Measurements from ENCODE around the gene ERC2. TPM values are rescaled to one million over a fixed set of nuclear protein-coding genes. Genes with fewer than 3 reads are reported as not detected.

ERC2 gene
- total and polyA plus RNA-seq, 2 of the 8 experiments (the other 6 are each of a cell fraction or from before 2014, with no cell fraction given) = 16.4 to 22.8 TPM

GRCh38 chr3:55909373-55909772 lies 558.9 kb downstream of the ERC2 start:
- H2AK5ac ChIP-seq (ENCODE audit: low read depth, low read length) = no peak overlapping the region
- no peak overlapping the region for H2BK15ac ChIP-seq (ENCODE audit: low read length)
- H3K4me1 ChIP-seq (replicated peaks in 1 of 4; ENCODE audit: control insufficient read depth in 3 of 4, insufficient read depth in 4 of 4, low read length in 3 of 4) = no peaks in the 10 kb centered on the region
- H3K56ac ChIP-seq (replicated peaks; ENCODE audit: insufficient read length, low read depth, low read length) = no peak overlapping the region
- H3K9me3 ChIP-seq (ENCODE audit: insufficient read depth in 2 of 2, low read depth in 1 of 2, low read length in 1 of 2) = no peaks in the 10 kb centered on the region
- WGBS, 2 experiments (ENCODE audit: extremely low coverage in 1 of 2, insufficient coverage in 1 of 2, insufficient read length in 1 of 2, insufficient replicate concordance in 2 of 2, low coverage in 1 of 2, low lambda C conversion rate in 2 of 2, missing lambda C conversion rate in 1 of 2) = 94% methylated on average over 3 of the region's 3 CpGs; no CpG with 5 or more reads in 1 of the 2 experiments
- no peak overlapping the region for H3K27ac ChIP-seq (ENCODE audit: low read depth, low read length)
- CTCF ChIA-PET (ENCODE audit: partially characterized antibody) = interaction anchor here (0.8 to 1.7 kb wide), 2 partner anchors 9 to 342 kb away, joined by 3 to 7 read pairs; no protein-coding TSS in a partner anchor
- H3K9ac ChIP-seq (replicated peaks in 1 of 4; ENCODE audit: extremely low read depth in 1 of 4, low read depth in 3 of 4, low read length in 3 of 4) = no peak overlapping the region
- no peak overlapping the region for H3K4me2 ChIP-seq (ENCODE audit: insufficient read depth in 1 of 2, low read depth in 2 of 2, low read length in 2 of 2)
- H2BK20ac ChIP-seq (ENCODE audit: low read length) = no peak overlapping the region
- no peak overlapping the region for H2BK12ac ChIP-seq (ENCODE audit: low read depth, low read length)
- H4K8ac ChIP-seq (ENCODE audit: extremely low read depth, insufficient read depth, low read length) = no peak overlapping the region
- H4K20me1 ChIP-seq (replicated peaks in 1 of 2; ENCODE audit: control insufficient read depth in 1 of 2, insufficient read depth in 2 of 2, low read length in 2 of 2) = no peaks in the 10 kb centered on the region
- no peaks in the 10 kb centered on the region for H3K36me3 ChIP-seq (ENCODE audit: control insufficient read depth in 2 of 4, insufficient read depth in 4 of 4, low read length in 3 of 4)
- TF ChIP-seq CTBP2 (IDR thresholded peaks at IDR 0.05; ENCODE audit: borderline replicate concordance, insufficient read depth, insufficient read length, low read length) (no peak), SIRT6 (IDR thresholded peaks at IDR 0.05; ENCODE audit: low read length) (no peak), SRF (IDR thresholded peaks at IDR 0.05; ENCODE audit: low read depth, low read length) (no peak), JUND (IDR thresholded peaks at IDR 0.05; ENCODE audit: low read length) (no peak), ZNF274 (IDR thresholded peaks at IDR 0.05; ENCODE audit: borderline replicate concordance, extremely low read depth, low read length) (no peak)
- no peak overlapping the region for H3K4me3 ChIP-seq (ENCODE audit: extremely low read depth in 1 of 4, insufficient read depth in 2 of 4, low read depth in 3 of 4, low read length in 4 of 4)
- no peak overlapping the region for H2AFZ ChIP-seq (ENCODE audit: low read length)
- no peak overlapping the region for H3K4ac ChIP-seq (replicated peaks; ENCODE audit: insufficient read length, low read depth, low read length)
- no peaks in the 10 kb centered on the region for H3K79me2 ChIP-seq (ENCODE audit: control insufficient read depth in 1 of 2, insufficient read depth in 2 of 2, low read length in 2 of 2)
- H4K5ac ChIP-seq (ENCODE audit: insufficient read length, low read depth, low read length) = no peak overlapping the region
- H3K23ac ChIP-seq (ENCODE audit: insufficient read length) = no peak overlapping the region
- no peak overlapping the region for H2BK5ac ChIP-seq (ENCODE audit: low read depth, low read length)
- no peak overlapping the region for H3K18ac ChIP-seq (ENCODE audit: extremely low read depth, low read length)
- H4K91ac ChIP-seq (replicated peaks; ENCODE audit: insufficient read length, low read length) = no peak overlapping the region
- H3K27me3 ChIP-seq (replicated peaks in 1 of 4; ENCODE audit: control insufficient read depth in 3 of 4, extremely low read depth in 1 of 4, insufficient read depth in 3 of 4, low read length in 3 of 4) = no peaks in the 10 kb centered on the region; a peak in 1 of 7 replicates
- no peaks in the 10 kb centered on the region; the same call in none of the 2 replicates for H3K79me1 ChIP-seq (ENCODE audit: low read depth, low read length)
- H3K14ac ChIP-seq (ENCODE audit: insufficient read length) = no peak overlapping the region
- no peaks in the 10 kb centered on the region for H3K23me2 ChIP-seq (ENCODE audit: low read depth, low read length)
- H2BK120ac ChIP-seq (replicated peaks; ENCODE audit: low read depth, low read length) = no peak overlapping the region
- FAIRE-seq = no peak
- POLR2A ChIA-PET (ENCODE audit: partially characterized antibody) = no interaction called here
- DNase-seq (ENCODE audit: low read depth in 1 of 2, low spot score in 2 of 2) = no peak

Data from H1 (cell line).